NCI-H2029 treated with DMSO at 0.1 percent for 48 hours (cell line): ENCODE results near the gene IGSF9B.

Experiments
- DNase-seq: peaks from one replicate; lab custom pipeline; 2025; lab: John Stamatoyannopoulos, UW

Gene IGSF9B

DNA sequence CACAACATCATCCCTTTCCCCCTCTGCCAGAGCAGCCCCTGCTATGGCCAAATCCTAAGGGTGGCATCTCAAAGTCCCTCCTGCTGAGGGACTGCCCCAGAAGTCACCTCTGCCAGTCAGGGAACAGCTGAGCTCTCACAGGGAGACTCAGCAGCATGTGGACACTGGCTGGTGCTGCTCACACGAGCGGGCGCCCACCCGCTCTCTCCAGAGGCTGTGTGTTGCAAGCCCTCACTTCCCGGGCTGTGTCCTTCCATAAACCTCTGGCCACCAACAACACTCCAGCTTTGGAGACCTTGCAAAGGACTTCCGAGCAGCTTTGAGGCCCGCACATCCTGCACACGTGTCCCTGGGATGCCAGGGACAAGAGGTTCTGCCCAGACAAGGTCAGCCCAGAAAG, 2.8 kb downstream of the IGSF9B start:
- DNase-seq, result no peak

GRCh38 chr11:133953547-133953946, 3.2 kb downstream of the IGSF9B start:
- DNase-seq, result no peak

- DNase-seq, result no peak
These were observed 4.3 kb downstream of the IGSF9B start for GRCh38 chr11:133952199-133953190.

- DNase-seq, result peak; percentile 13
These were observed 5.2 kb downstream of the IGSF9B start for GRCh38 chr11:133951327-133952198.

DNA sequence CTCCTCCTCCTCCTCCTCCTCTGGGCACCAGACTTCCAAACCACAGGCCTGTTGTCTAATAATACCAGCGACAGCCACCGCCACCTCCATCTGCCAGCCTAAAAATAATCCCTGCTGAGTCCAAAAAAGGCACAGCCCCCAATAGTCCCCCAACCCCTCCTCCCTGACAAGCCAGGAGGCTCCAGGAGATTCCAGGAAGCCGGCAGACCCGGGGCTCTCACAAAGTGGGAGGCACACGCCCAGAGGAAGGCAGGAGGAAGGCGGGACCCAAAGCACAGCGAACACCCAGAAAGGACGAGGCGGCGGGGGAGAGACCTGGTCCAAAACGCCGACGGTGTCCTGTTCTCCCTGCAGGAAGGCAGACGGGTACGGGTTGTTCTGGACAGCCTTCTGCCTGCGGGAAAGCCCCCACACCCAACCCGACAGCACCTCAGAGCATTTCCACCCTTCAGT, 5.9 kb downstream of the IGSF9B start:
- no peak for DNase-seq

DNA sequence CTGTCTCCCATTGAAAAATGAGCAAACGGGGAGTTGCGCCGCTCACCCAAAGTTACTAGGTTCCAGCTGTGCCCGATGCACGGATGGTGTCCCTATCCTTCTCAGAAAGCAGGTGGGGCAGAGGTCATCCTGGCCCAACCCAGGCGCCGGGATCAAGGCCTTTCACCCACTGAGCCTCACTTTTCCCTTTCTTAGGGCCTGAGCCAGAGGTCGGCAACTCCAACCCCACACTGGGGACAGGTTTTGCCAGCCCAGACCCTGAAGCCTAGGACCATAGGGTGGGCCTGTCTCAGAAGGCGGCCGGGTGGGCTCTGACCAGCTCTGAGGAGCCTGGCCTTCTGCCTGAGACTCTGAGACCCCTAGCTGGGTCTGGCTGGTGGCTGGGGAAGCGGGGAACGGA, 6.3 kb downstream of the IGSF9B start:
- no peak for DNase-seq

DNA sequence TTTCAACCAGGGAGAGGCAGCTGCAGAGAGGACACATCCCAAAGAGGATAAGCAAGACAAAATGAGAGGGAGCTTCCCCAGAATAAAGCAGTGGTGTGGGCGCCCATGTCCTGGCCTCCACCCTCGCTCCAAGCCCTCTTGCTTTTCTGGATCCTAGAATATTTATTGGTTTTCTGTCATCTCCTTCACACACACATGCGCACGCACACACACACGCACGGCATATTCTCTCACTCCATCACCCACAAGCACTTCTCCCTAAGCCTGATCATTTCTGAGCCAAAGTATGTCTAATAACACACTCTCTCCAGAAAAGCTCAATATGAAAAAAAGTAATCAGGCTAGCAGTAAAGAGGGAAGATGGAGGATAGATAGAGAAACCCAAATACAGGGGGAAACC, 7.6 kb downstream of the IGSF9B start:
- no peak for DNase-seq

DNA sequence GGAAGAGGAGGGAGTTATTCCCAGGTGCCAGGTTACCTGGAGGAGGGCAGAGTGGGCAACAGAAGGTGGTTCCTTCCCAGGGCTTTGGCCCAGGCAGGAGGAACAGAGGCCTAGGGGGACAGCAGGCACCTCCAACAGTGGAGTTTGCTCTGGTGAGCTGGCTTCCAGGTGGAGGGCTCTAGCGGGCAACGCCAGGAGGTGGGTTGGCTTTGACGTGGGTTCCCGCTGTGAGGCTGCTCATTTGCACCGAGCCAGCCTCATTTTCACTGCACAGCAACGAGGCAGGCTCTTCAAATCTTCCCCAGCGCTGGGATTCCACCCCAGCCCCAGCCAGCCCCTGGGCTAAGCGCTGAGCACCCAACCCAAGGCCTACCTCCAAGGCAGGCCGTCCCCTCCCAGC, 8.1 kb downstream of the IGSF9B start:
- no peak for DNase-seq

DNA sequence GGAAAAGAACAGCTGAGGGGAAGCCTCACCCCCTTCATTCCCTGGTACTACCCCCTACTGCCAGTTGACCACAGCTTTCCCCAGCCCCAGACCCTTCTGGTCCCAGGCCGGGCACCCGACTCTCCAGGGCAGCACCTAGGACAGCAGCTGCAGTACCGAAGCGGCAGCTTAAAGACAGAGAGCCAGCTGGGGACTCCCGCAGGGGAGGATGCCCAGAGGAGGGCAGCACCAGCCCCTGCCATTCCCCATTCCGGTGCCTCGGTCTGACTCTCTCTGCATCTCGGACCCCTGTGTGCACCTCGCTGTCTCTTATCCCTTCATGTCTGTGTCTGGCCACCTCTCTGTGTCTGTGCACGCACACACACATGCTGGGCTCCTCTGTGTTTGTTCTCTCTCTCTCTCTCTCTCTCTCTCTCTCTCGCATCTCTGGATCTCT, 9.4 kb downstream of the IGSF9B start:
- no peak for DNase-seq

DNA sequence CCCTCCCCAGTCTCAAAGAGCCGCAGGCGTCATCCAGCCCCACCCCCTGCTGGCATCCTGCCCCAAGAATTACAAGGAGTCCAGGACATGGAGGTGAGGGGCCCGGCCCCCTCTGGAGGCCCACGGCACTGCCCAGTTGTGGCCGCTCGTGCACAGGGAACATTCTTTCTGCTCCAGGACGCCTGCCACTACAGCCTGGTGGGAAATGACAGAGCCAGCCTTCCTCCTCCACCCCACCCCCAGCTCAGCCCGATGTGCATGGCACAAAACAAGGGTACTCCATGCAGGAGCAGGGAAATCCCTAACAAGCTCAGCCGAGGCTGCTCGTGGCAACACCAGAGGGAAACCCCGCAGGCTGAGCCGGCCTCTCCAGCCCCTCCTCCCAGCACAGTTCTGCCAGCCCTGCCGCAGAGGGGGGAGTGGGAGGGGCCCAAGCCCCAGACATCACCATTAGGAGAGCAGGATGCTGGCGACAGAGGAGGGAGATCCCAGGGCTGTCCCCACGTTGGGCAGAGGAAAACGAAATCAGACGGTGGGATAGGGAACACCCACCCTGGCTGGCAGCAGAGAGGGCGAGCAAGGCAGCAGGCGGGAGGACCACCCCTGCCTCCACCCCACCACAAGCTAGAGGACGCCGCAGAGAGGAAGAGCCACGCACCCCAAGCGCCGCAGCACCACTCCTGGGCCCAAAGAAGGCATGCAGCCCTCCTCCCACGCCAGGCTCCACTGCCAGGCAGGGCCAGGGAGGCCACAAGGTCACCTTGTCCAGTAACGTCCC, 10.0 kb downstream of the IGSF9B start:
- DNase-seq, result peak; percentile 14

DNA sequence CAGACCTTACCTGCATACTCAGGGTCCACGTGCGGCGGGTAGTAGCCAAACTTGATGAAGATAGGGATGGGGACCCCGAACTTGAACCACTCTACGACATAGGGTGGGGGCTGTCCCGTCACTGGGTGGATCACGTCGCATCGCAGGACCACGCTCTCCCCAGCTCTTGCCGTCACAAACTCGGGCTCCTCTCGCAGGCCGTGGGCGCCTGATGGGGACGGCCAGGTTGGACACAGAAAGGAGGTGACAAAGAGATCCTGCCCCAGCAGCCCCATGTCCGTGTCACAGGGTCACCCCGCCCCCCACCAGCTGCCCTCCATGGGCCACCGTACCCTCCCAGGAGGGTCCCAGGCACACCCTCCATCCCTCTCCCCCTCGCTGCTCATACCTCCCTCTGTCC, 10.7 kb downstream of the IGSF9B start:
- no peak for DNase-seq

DNA sequence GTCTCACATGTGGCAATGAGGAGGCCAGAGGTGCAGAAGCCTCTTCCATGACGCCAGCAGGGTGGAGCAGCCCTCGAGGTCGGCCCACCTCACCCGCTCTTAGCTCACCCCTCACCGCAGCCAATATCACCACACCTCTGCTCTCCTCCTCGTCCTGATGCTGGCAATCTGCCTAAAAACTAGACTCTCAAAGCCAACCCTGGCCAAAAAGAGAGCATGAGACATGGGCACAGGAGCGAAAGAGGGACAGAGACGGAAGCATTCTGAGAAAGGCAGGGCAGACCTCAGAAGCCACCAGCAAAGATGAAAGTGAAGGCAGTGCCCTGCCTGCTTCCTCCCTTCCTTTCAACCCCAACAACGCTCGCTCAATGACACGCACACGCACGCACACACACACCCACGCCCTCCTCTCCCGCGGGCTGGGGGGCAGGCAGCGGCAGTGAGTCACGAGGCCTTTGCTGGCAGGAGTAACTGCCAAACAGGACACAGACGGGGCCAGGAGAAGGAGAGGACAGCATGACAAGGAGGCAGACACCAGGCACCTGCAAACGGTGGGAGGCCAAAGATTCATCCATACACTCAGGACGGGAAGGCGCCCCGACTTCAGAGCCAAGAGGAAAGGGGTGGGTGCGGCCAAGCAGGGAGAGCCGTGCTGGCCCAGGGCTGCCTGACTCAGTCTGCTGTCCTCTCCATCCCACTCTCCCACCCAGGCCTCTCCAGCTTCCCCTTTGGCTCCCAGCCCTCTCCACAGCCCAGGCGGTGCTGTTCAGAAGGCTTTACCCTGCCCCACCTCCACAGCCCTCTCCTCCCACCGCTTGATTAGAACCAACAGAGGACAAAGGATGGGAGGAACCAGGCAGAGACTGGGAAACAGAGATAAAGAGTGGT, 11.4 kb downstream of the IGSF9B start:
- DNase-seq, result peak; percentile 56

- no peak for DNase-seq
These were observed 12.6 kb downstream of the IGSF9B start for GRCh38 chr11:133943950-133944698.

DNA sequence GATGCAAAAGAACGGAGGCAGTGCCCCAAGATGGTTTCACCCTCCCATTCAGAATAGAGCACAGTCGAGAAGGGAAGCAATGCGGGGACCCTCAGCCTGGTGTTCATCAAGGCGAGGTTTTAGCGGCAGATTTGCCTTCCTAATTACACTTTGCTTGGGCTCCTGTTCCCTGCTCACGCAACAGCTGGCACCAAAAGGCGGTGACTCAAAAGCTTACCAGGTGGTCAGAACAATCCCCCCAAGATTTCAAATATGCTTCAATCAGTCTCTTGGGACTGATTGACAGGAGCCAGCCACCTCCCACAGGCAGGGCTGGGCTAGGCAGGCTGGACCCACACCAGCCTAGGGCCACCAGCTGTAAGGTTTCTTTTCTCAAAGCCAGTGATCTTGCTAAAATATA, 14.2 kb downstream of the IGSF9B start:
- no peak for DNase-seq

DNA sequence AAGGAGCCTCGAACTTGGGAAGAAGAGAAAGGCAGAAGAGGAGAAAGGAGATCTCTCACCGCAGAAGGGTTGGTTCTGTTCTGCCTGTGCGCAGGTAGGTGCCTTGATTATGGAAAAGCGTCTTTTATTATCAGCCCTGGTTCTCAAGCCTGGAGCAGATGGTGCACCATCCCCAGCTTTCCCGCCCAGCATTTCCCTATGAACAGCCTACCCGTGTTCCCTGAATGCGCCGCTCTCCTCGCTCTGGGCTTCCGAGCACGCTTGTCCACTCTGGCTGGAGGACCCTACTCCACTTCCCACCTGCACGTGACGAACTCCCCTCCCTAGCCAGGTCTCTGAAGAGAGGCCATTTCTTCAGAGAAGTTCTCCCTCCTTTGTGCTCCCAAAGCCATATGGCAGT, 15.2 kb downstream of the IGSF9B start:
- DNase-seq, result no peak

DNA sequence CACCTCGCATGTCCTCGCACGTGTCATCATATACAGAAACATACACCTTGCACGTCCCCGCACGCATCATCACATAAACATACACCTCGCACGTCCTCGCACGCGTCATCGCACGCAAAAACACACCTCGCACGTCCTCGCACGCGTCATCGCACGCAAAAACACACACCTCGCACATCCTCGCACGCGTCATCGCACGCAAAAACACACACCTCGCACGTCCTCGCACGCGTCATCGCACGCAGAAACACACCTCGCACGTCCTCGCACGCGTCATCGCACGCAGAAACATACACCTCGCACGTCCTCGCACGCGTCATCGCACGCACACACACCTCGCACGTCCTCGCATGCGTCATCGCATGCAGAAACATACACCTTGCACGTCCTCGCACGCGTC, 16.7 kb downstream of the IGSF9B start:
- no peak for DNase-seq

- DNase-seq, result no peak
These were observed 17.2 kb downstream of the IGSF9B start for GRCh38 chr11:133939558-133939957.

DNA sequence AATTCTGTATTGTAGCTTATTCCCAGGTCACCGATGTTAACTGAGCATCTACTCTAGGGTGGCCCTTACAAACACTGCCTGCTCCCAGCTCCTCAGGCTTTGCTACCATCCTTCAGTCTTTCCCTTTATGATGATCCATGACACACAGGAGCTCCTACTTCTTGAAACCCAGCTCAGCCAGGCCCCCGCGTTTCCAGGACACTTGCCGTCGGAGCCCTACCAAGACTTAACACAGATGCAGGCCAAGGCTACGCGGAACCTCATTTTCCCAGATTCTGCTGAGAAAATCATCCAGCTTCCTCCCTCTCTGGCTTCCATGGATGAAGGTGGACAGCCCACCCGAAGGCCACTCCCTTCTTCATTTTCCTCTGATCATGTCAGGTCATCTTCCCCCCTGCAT, 18.6 kb downstream of the IGSF9B start:
- no peak for DNase-seq

GRCh38 chr11:133937468-133937867, 19.3 kb downstream of the IGSF9B start:
- DNase-seq, result no peak

DNA sequence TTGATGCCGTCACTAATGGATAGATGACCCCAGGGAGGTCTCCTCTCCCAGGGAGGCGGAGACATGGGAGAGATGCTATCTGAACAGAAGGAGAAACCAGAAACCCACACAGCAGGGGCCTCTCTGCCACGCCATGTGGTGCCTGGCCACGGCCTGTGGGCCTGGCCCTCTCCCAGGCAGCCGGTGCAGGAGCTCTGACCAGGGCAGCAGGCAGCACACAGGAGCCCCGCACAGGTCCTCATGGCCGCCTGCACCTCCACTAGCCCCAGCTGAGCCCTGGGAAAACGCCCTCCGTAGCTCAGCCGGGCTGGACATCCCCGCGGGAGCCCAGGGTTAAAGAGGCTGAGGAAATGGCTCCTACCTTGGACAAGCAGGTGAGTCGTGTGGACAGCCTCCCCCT, 19.8 kb downstream of the IGSF9B start:
- DNase-seq, result no peak
